Measurements from ENCODE around the gene AKAP8.

- TF ChIP-seq POLR2A (IDR thresholded peaks at IDR 0.05) (no peak), CTCF (IDR thresholded peaks at IDR 0.05) (no peak)
Observed at GRCh38 chr19:15317392-15318071, 62.1 kb downstream of the AKAP8 start.

Data from vagina (tissue), 2 donors.